Measurements from ENCODE around the gene CORO2A. TPM values are rescaled to one million over a fixed set of nuclear protein-coding genes. Genes with fewer than 3 reads are reported as not detected.

CORO2A gene
- total and polyA plus RNA-seq, 2 of the 13 experiments (the other 11 are each of a cell fraction or from before 2014, with no cell fraction given): 14.4 to 15.3 TPM

DNA sequence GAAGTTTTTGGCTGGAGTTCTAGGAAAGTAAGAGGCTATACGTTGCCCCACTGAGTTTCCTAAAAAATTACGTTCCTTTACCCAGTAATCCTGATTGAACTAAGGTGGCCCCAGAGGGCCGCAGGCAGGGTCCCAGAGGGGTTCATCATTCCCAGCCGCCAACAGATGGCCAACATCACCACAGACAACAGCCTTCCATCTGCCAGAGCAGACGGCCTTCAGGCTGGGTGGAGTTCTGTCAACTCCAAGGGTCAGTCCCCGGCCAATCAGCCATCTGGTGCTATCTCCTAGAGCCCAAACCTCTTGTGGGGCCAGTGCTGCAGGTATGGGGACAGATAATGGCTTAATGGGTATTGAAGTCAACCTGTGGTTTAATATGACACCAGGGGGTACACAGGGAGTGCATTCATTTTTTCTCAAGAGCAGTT is 32.6 kb upstream of the CORO2A start (continued):
- TF ChIP-seq HNF4G (IDR thresholded peaks at IDR 0.05; ENCODE audit: borderline replicate concordance, low read depth, low read length) (0 out of 2 replicates have a peak, but pooled peaks have one; percentile 48), HNF4G (CRISPR knock-in tag; IDR thresholded peaks at IDR 0.05; ENCODE audit: borderline replicate concordance, low read depth) (no peak), RBAK (CRISPR knock-in tag; IDR thresholded peaks at IDR 0.05) (no peak), HNF4A (CRISPR knock-in tag; IDR thresholded peaks at IDR 0.05) (peak; percentile 45; the same call in 1 of the 2 replicates), EHMT2 (IDR thresholded peaks at IDR 0.05; ENCODE audit: borderline replicate concordance, low read depth, low read length) (0 out of 2 replicates have a peak, but pooled peaks have one; percentile 25), KLF16 (CRISPR knock-in tag; IDR thresholded peaks at IDR 0.05) (no peak), ATRX (CRISPR knock-in tag; IDR thresholded peaks at IDR 0.05; ENCODE audit: borderline replicate concordance) (no peak), HOXA3 (CRISPR knock-in tag; IDR thresholded peaks at IDR 0.05) (0 out of 2 replicates have a peak, but pooled peaks have one; percentile 12), GTF3A (CRISPR knock-in tag; conservative IDR thresholded peaks at IDR 0.05) (no peak), PITX1 (CRISPR knock-in tag; IDR thresholded peaks at IDR 0.05) (no peak), ZMYM4 (CRISPR knock-in tag; IDR thresholded peaks at IDR 0.05) (0 out of 2 replicates have a peak, but pooled peaks have one; percentile 36), NFKBIZ (CRISPR knock-in tag; IDR thresholded peaks at IDR 0.05) (no peak), RARA (CRISPR knock-in tag; IDR thresholded peaks at IDR 0.05) (0 out of 2 replicates have a peak, but pooled peaks have one; percentile 10)
- TF ChIP-seq, protein P1, sequence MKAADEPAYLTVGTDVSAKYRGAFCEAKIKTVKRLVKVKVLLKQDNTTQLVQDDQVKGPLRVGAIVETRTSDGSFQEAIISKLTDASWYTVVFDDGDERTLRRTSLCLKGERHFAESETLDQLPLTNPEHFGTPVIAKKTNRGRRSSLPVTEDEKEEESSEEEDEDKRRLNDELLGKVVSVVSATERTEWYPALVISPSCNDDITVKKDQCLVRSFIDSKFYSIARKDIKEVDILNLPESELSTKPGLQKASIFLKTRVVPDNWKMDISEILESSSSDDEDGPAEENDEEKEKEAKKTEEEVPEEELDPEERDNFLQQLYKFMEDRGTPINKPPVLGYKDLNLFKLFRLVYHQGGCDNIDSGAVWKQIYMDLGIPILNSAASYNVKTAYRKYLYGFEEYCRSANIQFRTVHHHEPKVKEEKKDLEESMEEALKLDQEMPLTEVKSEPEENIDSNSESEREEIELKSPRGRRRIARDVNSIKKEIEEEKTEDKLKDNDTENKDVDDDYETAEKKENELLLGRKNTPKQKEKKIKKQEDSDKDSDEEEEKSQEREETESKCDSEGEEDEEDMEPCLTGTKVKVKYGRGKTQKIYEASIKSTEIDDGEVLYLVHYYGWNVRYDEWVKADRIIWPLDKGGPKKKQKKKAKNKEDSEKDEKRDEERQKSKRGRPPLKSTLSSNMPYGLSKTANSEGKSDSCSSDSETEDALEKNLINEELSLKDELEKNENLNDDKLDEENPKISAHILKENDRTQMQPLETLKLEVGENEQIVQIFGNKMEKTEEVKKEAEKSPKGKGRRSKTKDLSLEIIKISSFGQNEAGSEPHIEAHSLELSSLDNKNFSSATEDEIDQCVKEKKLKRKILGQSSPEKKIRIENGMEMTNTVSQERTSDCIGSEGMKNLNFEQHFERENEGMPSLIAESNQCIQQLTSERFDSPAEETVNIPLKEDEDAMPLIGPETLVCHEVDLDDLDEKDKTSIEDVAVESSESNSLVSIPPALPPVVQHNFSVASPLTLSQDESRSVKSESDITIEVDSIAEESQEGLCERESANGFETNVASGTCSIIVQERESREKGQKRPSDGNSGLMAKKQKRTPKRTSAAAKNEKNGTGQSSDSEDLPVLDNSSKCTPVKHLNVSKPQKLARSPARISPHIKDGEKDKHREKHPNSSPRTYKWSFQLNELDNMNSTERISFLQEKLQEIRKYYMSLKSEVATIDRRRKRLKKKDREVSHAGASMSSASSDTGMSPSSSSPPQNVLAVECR (CRISPR knock-in tag; IDR thresholded peaks at IDR 0.05; ENCODE audit: borderline replicate concordance): peak; percentile 28; the same call in 1 of the 2 replicates
- TF ChIP-seq, protein P2, sequence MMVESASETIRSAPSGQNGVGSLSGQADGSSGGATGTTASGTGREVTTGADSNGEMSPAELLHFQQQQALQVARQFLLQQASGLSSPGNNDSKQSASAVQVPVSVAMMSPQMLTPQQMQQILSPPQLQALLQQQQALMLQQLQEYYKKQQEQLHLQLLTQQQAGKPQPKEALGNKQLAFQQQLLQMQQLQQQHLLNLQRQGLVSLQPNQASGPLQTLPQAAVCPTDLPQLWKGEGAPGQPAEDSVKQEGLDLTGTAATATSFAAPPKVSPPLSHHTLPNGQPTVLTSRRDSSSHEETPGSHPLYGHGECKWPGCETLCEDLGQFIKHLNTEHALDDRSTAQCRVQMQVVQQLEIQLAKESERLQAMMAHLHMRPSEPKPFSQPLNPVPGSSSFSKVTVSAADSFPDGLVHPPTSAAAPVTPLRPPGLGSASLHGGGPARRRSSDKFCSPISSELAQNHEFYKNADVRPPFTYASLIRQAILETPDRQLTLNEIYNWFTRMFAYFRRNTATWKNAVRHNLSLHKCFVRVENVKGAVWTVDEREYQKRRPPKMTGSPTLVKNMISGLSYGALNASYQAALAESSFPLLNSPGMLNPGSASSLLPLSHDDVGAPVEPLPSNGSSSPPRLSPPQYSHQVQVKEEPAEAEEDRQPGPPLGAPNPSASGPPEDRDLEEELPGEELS (CRISPR knock-in tag; IDR thresholded peaks at IDR 0.05): no peak
- TF ChIP-seq, protein P3, sequence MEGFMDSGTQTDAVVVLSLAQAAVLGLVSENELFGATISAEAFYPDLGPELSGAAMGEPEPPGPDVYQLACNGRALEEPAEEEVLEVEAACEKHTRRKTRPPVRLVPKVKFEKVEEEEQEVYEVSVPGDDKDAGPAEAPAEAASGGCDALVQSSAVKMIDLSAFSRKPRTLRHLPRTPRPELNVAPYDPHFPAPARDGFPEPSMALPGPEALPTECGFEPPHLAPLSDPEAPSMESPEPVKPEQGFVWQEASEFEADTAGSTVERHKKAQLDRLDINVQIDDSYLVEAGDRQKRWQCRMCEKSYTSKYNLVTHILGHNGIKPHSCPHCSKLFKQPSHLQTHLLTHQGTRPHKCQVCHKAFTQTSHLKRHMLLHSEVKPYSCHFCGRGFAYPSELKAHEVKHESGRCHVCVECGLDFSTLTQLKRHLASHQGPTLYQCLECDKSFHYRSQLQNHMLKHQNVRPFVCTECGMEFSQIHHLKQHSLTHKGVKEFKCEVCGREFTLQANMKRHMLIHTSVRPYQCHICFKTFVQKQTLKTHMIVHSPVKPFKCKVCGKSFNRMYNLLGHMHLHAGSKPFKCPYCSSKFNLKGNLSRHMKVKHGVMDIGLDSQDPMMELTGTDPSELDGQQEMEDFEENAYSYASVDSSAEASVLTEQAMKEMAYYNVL (CRISPR knock-in tag; IDR thresholded peaks at IDR 0.05; ENCODE audit: borderline replicate concordance): no peak
- TF ChIP-seq, protein P4, sequence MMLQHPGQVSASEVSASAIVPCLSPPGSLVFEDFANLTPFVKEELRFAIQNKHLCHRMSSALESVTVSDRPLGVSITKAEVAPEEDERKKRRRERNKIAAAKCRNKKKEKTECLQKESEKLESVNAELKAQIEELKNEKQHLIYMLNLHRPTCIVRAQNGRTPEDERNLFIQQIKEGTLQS (CRISPR knock-in tag; IDR thresholded peaks at IDR 0.05): no peak
- TF ChIP-seq, protein P5, sequence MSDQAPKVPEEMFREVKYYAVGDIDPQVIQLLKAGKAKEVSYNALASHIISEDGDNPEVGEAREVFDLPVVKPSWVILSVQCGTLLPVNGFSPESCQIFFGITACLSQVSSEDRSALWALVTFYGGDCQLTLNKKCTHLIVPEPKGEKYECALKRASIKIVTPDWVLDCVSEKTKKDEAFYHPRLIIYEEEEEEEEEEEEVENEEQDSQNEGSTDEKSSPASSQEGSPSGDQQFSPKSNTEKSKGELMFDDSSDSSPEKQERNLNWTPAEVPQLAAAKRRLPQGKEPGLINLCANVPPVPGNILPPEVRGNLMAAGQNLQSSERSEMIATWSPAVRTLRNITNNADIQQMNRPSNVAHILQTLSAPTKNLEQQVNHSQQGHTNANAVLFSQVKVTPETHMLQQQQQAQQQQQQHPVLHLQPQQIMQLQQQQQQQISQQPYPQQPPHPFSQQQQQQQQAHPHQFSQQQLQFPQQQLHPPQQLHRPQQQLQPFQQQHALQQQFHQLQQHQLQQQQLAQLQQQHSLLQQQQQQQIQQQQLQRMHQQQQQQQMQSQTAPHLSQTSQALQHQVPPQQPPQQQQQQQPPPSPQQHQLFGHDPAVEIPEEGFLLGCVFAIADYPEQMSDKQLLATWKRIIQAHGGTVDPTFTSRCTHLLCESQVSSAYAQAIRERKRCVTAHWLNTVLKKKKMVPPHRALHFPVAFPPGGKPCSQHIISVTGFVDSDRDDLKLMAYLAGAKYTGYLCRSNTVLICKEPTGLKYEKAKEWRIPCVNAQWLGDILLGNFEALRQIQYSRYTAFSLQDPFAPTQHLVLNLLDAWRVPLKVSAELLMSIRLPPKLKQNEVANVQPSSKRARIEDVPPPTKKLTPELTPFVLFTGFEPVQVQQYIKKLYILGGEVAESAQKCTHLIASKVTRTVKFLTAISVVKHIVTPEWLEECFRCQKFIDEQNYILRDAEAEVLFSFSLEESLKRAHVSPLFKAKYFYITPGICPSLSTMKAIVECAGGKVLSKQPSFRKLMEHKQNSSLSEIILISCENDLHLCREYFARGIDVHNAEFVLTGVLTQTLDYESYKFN (CRISPR knock-in tag; conservative IDR thresholded peaks at IDR 0.05): peak; percentile 36; the same call in 1 of the 2 replicates

Measured in HepG2 (cell line).